Esophagus muscularis mucosa (tissue), 4 donors: ENCODE results near the gene ZC3H8. TPM values are rescaled to one million over a fixed set of nuclear protein-coding genes. Genes with fewer than 3 reads are reported as not detected.

ENCODE experiments used
- DNase-seq: peaks from one replicate; pipeline ENCODE4 v3.0.0-alpha.2; 2017; ENCODE audit errors: extremely low spot score
- H3K27ac ChIP-seq, 4 donors: fragments of 200-600 bp; sonication (generic); replicated peaks in 1 of 4; 1 replicate in 3 of 4; 2 replicates in 1 of 4; pipeline ENCODE4 v1.5.1; 2016 to 2019; ENCODE audit warnings: mild to moderate bottlenecking in 1 of 4
- H3K27me3 ChIP-seq, 4 donors: fragments of 200-600 bp; sonication (generic); one replicate each; pipeline versions ENCODE4 v1.5.1 to v1.6.0; 2016 to 2019
- H3K36me3 ChIP-seq, 4 donors: fragments of 200-600 bp; sonication (generic); one replicate each; pipeline ENCODE4 v1.5.1; 2016 to 2019
- H3K4me1 ChIP-seq, 4 donors: fragments of 200-600 bp; sonication (generic); one replicate each; pipeline ENCODE4 v1.5.1; 2016 to 2019
- H3K4me3 ChIP-seq, 4 donors: fragments of 200-600 bp; sonication (generic); 1 replicate in 2 of 4; 2 replicates in 2 of 4; pipeline ENCODE4 v1.5.1; 2016 to 2019; ENCODE audit warnings: mild to moderate bottlenecking in 4 of 4, moderate library complexity in 1 of 4
- H3K9me3 ChIP-seq, 4 donors: fragments of 200-600 bp; sonication (generic); 1 replicate in 3 of 4; 2 replicates in 1 of 4; pipeline ENCODE4 v1.5.1; 2016 to 2019
- EP300 ChIP-seq: sonication (generic); formaldehyde crosslinking; IDR thresholded peaks from one replicate; pipeline ENCODE4 v1.6.1; 2017; ENCODE audit warnings: antibody characterized with exemption
- POLR2A ChIP-seq: fragments of 450-650 bp; IDR thresholded peaks from one replicate; pipeline ENCODE4 v1.6.1; 2017; ENCODE audit warnings: antibody characterized with exemption, moderate library complexity, mild to moderate bottlenecking, low read depth
- POLR2AphosphoS5 ChIP-seq, 2 donors: sonication (generic); formaldehyde crosslinking; IDR thresholded peaks; one replicate each; pipeline ENCODE4 v1.6.1; 2017; ENCODE audit warnings: antibody characterized with exemption in 2 of 2
- WGBS: methylation state at CpG from one replicate; pipeline ENCODE4 v1.1.5; 2018; 5-methylcytosine and 5-hydroxymethylcytosine counted together
- intact Hi-C: fragments of 100-400 bp; cut with DNase I; formaldehyde crosslinking; loops from one replicate; pipeline ENCODE4 v1.15.1; 2023
- total RNA-seq, 4 donors: library from RNA; depleted of rRNA; stranded (reverse); fragments of >200 nt; gene quantifications; one replicate each; pipeline versions ENCODE4 v1.1.0 to v1.2.1, GENCODE V29; 2016
- TF ChIP-seq, protein P1 (sequence below), 3 experiments: fragments of 200-600 bp in 2 of 3; fragments of 450-650 bp in 1 of 3; sonication (generic) in 2 of 3; IDR thresholded peaks; one replicate each; pipeline ENCODE4 v1.5.1; 2017 to 2019; ENCODE audit warnings: antibody characterized with exemption in 3 of 3, mild to moderate bottlenecking in 2 of 3, moderate library complexity in 1 of 3

The ZC3H8 gene
- total RNA-seq, 4 donors from 2014 or later = 3.7 to 8.6 (median 5.7) TPM

DNA sequence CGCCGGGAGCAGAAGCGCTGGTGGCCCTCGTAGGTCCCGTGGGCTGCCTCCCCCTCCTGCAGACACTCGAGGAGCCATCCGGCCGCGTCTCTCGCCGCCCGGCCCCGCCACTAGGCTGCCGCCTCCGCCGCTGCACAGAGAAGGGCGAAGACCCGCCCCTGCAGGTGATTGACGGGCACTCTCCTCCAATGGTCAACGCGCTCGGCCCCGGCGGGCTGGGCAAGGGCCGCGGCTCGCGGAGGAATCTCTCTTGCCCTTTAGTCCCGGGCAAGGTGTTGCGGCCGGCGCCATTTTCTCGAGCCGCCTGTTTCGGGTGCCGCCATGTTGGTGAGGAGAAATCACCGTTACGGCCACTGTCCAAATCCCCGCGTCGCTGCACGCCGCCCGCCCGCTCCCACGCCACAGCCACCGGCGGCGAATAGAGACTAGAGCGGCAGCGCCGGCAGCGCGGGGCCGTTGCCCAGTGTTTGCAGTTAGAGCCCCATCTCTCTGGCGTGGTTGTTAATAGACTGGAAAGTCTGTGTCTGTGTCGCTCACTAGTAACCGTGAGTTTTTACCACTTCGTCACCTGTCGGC is 20.6 kb upstream of the ZC3H8 start, which contains the start of gene ZC3H6:
ZC3H6 (plus strand) TSS at position 287 of the 576 bp plus-strand sequence. CDS start 398 bp downstream, outside the sequence.
- intact Hi-C loops = no loop called here
- under 1% methylated on average over 44 of the region's 60 CpGs for WGBS

GRCh38 chr2:112273349-112273748 is 18.5 kb upstream of the ZC3H8 start:
- WGBS = 90% methylated on average over 5 of the region's 5 CpGs
- Histone ChIP-seq H3K27me3 (no peaks in the 10 kb centered on the region), H3K4me1 (peaks cover 9 to 22% (median 15%) of the 10 kb centered on the region in 4 donors), H3K9me3 (no peaks in the 10 kb centered on the region), H3K4me3 (no peak overlapping the region), H3K36me3 (no peaks in the 10 kb centered on the region), H3K27ac (no peak overlapping the region)
- no peak for TF ChIP-seq EP300
- TF ChIP-seq POLR2AphosphoS5 (IDR thresholded peaks at IDR 0.05) = no peak
- TF ChIP-seq, protein P1, sequence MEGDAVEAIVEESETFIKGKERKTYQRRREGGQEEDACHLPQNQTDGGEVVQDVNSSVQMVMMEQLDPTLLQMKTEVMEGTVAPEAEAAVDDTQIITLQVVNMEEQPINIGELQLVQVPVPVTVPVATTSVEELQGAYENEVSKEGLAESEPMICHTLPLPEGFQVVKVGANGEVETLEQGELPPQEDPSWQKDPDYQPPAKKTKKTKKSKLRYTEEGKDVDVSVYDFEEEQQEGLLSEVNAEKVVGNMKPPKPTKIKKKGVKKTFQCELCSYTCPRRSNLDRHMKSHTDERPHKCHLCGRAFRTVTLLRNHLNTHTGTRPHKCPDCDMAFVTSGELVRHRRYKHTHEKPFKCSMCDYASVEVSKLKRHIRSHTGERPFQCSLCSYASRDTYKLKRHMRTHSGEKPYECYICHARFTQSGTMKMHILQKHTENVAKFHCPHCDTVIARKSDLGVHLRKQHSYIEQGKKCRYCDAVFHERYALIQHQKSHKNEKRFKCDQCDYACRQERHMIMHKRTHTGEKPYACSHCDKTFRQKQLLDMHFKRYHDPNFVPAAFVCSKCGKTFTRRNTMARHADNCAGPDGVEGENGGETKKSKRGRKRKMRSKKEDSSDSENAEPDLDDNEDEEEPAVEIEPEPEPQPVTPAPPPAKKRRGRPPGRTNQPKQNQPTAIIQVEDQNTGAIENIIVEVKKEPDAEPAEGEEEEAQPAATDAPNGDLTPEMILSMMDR (IDR thresholded peaks at IDR 0.05) = no peak
- no peak for TF ChIP-seq POLR2A
- DNase-seq = no peak
- intact Hi-C loops = no loop called here

More for the DNA sequence above, 20.6 kb upstream of the ZC3H8 start, which contains the start of gene ZC3H6:
- no peaks in the 10 kb centered on the region for H3K36me3 ChIP-seq
- H3K27ac ChIP-seq = peak within 1 kb of the TSS; percentile 97 to 99 (median 99)
- H3K4me1 ChIP-seq = peaks cover 9 to 26% (median 15%) of the 10 kb centered on the region in 4 donors
- H3K9me3 ChIP-seq = no peaks in the 10 kb centered on the region
- peak; percentile 100 for DNase-seq
- peak within 1 kb of the TSS; percentile 76 to 92 (median 78) for H3K4me3 ChIP-seq
- TF ChIP-seq POLR2AphosphoS5 (IDR thresholded peaks at IDR 0.05) (peak; percentile 97 to 98), EP300 (no peak), POLR2A (peak; percentile 79)
- TF ChIP-seq, protein P1 (IDR thresholded peaks at IDR 0.05) = peak in 2 of 3 experiments; percentile 24 to 28
- H3K27me3 ChIP-seq = no peaks in the 10 kb centered on the region

DNA sequence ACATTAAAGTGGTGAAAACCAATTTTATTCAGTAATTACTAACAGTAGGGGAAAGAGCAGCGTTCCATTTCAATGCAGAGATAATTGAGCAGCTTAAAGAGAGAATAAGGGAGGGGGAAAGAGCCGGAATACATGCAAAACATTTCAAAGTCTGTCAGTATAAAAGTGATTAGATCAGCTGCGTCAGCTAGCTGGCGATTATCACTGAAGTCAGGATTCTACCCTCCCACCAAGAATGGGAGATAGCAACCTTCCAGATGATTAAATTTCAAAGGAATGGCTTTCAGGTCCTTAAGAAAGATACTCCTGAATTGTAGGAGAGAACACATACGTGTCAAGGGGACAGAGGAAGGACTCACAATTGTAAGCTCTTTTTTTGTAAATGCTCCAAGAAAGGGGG is 17.8 kb upstream of the ZC3H8 start:
- H3K27me3 ChIP-seq = no peaks in the 10 kb centered on the region
- H3K36me3 ChIP-seq = no peaks in the 10 kb centered on the region
- TF ChIP-seq POLR2A (no peak), EP300 (no peak), POLR2AphosphoS5 (IDR thresholded peaks at IDR 0.05) (no peak)
- TF ChIP-seq, protein P1 (IDR thresholded peaks at IDR 0.05) = no peak
- 88% methylated on average over 5 of the region's 5 CpGs for WGBS
- intact Hi-C loops = no loop called here
- DNase-seq = no peak
- no peak overlapping the region for H3K27ac ChIP-seq
- H3K4me3 ChIP-seq = no peak overlapping the region
- H3K4me1 ChIP-seq = peaks cover 9 to 19% (median 13%) of the 10 kb centered on the region in 4 donors
- no peaks in the 10 kb centered on the region for H3K9me3 ChIP-seq

- no peaks in the 10 kb centered on the region for H3K4me1 ChIP-seq
- no peaks in the 10 kb centered on the region for H3K36me3 ChIP-seq
- DNase-seq = no peak
- intact Hi-C loops = no loop called here
- 92% methylated on average over 1 of the region's 1 CpG for WGBS
- no peak overlapping the region for H3K27ac ChIP-seq
- TF ChIP-seq, protein P1 (IDR thresholded peaks at IDR 0.05) = no peak
- TF ChIP-seq EP300 = no peak
- TF ChIP-seq POLR2A = no peak
- TF ChIP-seq POLR2AphosphoS5 (IDR thresholded peaks at IDR 0.05) = no peak
- H3K4me3 ChIP-seq = no peak overlapping the region
- no peaks in the 10 kb centered on the region for H3K27me3 ChIP-seq
- no peaks in the 10 kb centered on the region for H3K9me3 ChIP-seq
These were observed 13.7 kb upstream of the ZC3H8 start for GRCh38 chr2:112268547-112268946.

GRCh38 chr2:112262876-112263275 is 8.0 kb upstream of the ZC3H8 start:
- Histone ChIP-seq H3K36me3 (no peaks in the 10 kb centered on the region), H3K4me1 (peaks cover 0 to 11% (median 8%) of the 10 kb centered on the region in 4 donors), H3K27ac (no peak overlapping the region), H3K4me3 (no peak overlapping the region), H3K9me3 (no peaks in the 10 kb centered on the region), H3K27me3 (no peaks in the 10 kb centered on the region)
- intact Hi-C loops = no loop called here
- DNase-seq = no peak
- TF ChIP-seq POLR2A (no peak), POLR2AphosphoS5 (IDR thresholded peaks at IDR 0.05) (no peak), EP300 (no peak)
- TF ChIP-seq, protein P1 (IDR thresholded peaks at IDR 0.05) = no peak
